GM21717 (cell line): Measurements from ENCODE around the gene CLDN18.

ENCODE experiments used
- ATAC-seq: cut with Tn5 transposase; IDR thresholded peaks from one replicate; pipeline ENCODE4 v1.9.1; 2021; ENCODE audit warnings: mild to moderate bottlenecking, moderate library complexity; ENCODE audit not compliant: unreplicated experiment

CLDN18 gene

GRCh38 chr3:138023754-138024153 is 13.8 kb downstream of the CLDN18 start:
- ATAC-seq = no peak

GRCh38 chr3:138025553-138025952 is 15.6 kb downstream of the CLDN18 start:
- no peak for ATAC-seq

GRCh38 chr3:138027821-138028220 is 17.9 kb downstream of the CLDN18 start:
- no peak for ATAC-seq

- ATAC-seq = no peak
Measured at GRCh38 chr3:138030734-138031280, 20.8 kb downstream of the CLDN18 start.

- ATAC-seq = no peak
Measured at GRCh38 chr3:138031536-138031935, 21.6 kb downstream of the CLDN18 start.

GRCh38 chr3:138032567-138032966 is 22.6 kb downstream of the CLDN18 start:
- peak; percentile 40 for ATAC-seq

- ATAC-seq = peak; percentile 12
Measured at GRCh38 chr3:138033202-138033691, 23.3 kb downstream of the CLDN18 start.

- ATAC-seq = no peak
Measured at GRCh38 chr3:138034918-138035317, 25.0 kb downstream of the CLDN18 start.

- no peak for ATAC-seq
Measured at GRCh38 chr3:138036572-138036971, 26.6 kb downstream of the CLDN18 start.

GRCh38 chr3:138038725-138039462 is 28.9 kb downstream of the CLDN18 start:
- ATAC-seq = no peak

- ATAC-seq = no peak
Measured at GRCh38 chr3:138042043-138042442, 32.1 kb downstream of the CLDN18 start.

GRCh38 chr3:138043266-138044029 is 33.5 kb downstream of the CLDN18 start:
- ATAC-seq = no peak

GRCh38 chr3:138046085-138046484 is 36.1 kb downstream of the CLDN18 start:
- ATAC-seq = no peak

GRCh38 chr3:138046955-138047354 is 37.0 kb downstream of the CLDN18 start:
- ATAC-seq = peak; percentile 78

GRCh38 chr3:138047596-138048158 is 37.7 kb downstream of the CLDN18 start:
- ATAC-seq = no peak

GRCh38 chr3:138049157-138049919 is 39.4 kb downstream of the CLDN18 start:
- ATAC-seq = no peak

- ATAC-seq = no peak
Measured at GRCh38 chr3:138051947-138052802, 42.2 kb downstream of the CLDN18 start.

GRCh38 chr3:138054057-138054456 is 44.1 kb downstream of the CLDN18 start:
- no peak for ATAC-seq

GRCh38 chr3:138057384-138057783 is 47.4 kb downstream of the CLDN18 start:
- no peak for ATAC-seq

- ATAC-seq = no peak
Measured at GRCh38 chr3:138059261-138059660, 49.3 kb downstream of the CLDN18 start.
